ENCODE data around the gene TNFAIP6.
"Not testable (repeated sequence)": the region's sequence is repeated elsewhere in the genome, so short reads cannot be mapped to it uniquely, and the experiment has no call there.

TNFAIP6 gene

GRCh38 chr2:151361674-151362370 lies 4.4 kb downstream of the TNFAIP6 start:
- DNase-seq, result no peak

GRCh38 chr2:151363709-151364108 lies 6.3 kb downstream of the TNFAIP6 start:
- no peak for DNase-seq

- DNase-seq, result no peak
Measured at GRCh38 chr2:151367571-151367970, 10.2 kb downstream of the TNFAIP6 start.

DNA sequence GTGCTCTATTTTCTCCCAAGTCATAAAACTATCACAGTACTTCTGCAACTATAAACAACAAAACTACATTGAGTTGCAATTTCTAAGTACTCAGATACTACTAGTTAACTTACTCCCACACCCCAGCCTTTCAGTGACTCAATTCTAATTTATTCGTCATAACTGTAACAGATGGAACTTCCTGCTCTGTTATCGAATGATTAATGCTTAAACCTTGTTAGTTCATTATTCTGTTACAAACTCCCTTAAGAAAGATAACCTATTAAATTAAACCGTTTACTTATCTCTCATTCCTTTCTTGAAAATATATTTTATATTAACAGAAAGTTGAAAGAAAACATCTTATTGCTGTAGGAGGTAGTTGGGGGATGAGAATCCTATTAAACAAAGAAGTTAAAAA lies 17.0 kb downstream of the TNFAIP6 start:
- no peak for DNase-seq

- DNase-seq, result no peak
Measured at GRCh38 chr2:151379169-151379568, 21.8 kb downstream of the TNFAIP6 start.

DNA sequence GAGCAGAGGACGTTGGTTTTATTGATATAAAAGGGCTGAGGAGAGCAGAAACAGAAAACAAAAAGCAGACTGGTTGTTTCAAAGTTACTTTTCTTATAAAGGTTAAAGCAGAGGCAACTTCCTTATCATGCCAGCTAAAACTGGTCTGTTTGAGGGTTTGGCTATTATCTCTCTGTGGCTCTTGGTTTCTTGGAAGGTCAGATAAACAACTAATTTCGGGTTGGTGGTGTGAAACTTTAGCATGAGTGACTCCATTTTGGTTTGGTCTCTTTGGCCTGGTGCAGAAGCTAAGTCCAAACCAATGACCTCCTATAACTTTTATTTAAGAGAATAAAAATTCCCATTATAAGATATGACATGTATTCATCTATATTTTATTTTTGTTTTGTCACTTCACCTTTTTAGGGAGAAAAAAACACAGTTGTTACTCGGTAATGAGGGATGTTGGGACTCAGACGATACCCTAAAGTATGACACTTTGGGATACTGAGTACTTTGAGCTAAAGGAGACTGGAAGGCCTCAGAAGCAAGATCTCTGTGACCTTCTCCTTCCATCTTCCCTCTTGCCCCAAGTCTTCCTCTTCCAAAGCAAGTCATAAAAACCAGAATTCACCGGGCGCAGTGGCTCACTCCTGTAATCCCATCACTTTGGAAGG lies 23.3 kb downstream of the TNFAIP6 start:
- no peak for DNase-seq

GRCh38 chr2:151381266-151381665 lies 23.9 kb downstream of the TNFAIP6 start:
- no peak for DNase-seq

- DNase-seq, result no peak
Measured at GRCh38 chr2:151388011-151388410, 30.6 kb downstream of the TNFAIP6 start.

GRCh38 chr2:151391436-151391835 lies 34.0 kb downstream of the TNFAIP6 start:
- DNase-seq, result no peak

GRCh38 chr2:151394509-151394908 lies 37.1 kb downstream of the TNFAIP6 start:
- DNase-seq, result no peak

DNA sequence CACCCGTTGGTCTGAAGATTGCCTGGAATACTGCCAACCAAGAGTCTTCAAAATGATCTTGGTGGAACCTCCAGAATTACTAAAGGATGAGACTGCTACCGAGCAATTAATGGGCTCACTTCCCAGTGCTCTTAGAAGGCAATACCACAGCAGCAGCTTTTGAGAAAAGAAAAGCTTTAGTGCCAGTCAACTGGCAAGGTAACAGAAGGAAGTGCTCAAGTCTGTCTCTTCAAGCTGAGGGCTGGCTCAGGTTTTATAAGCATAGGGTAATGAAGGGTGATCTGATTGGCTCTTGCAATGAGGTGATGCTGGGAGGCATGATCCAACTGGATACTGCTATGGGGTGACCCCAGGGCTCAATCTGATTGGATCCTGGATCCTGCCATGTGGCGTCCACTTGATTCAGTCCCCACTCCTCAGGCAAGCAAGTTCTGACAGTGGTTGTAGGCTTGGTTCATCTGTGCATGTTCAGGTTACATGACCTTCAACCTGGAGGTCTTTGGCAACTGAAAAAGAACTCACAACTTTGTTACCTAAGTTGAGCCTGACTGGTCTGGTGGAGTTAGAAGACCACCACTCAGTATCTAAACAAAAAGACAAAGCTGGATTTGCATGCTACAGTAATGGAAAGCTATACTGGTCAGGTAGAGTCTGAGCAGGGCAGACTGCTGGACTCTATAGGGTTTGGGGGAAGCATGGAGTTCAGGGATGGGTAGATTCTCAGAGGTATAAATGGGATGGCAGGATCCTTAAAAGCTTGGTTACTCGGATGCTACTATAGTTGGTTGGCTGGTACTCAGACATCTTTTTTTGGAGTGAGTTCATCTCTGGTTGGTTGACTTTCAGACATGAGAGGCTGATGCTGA lies 38.4 kb downstream of the TNFAIP6 start:
- DNase-seq, result no peak

DNA sequence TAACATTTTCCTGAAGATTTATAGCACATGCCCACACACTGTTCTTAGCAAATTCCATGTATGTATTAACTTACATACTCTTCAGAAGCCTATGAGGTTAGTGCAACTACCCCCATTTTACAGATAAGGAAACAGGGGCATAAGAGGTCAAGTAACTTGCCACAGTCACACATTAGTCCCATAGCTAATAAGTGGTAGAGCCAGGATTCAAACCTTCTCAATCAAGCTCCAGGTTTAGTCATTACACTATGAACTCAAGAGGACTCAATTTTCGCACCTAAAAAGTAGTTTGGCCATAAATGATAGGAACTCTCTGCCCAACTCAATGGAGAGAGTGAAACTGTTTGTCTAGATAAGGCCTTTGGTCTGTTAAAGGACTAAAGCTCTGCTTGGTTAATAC lies 42.6 kb downstream of the TNFAIP6 start:
- no peak for DNase-seq

GRCh38 chr2:151401149-151401548 lies 43.8 kb downstream of the TNFAIP6 start:
- no peak for DNase-seq

- no peak for DNase-seq
Measured at GRCh38 chr2:151403914-151404313, 46.5 kb downstream of the TNFAIP6 start.

DNA sequence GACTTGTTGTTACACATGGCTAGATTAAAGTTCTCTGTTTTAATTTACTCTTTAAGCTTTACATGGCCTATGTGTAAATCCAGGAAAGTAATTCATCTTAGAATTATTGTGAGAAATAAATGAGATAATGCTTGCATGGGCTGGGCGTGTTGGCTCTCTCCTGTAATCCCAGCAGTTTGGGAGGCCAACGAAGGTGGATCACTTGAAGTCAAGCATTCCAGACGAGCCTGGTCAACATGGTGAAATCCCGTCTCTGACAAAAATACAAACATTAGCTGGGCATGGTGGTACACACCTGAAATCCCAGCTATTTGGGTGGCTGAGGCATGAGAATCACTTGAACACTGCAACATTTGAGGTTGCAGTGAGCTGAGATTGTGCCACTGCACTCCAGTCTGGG lies 48.0 kb downstream of the TNFAIP6 start:
- no peak for DNase-seq

GRCh38 chr2:151407281-151407680 lies 49.9 kb downstream of the TNFAIP6 start:
- DNase-seq, result no peak

- no peak for DNase-seq
Measured at GRCh38 chr2:151408788-151409600, 51.6 kb downstream of the TNFAIP6 start.

GRCh38 chr2:151409601-151410484 lies 52.5 kb downstream of the TNFAIP6 start, which contains the start of gene RIF1:
Gene RIF1 (plus strand): TSS chr2:151409902. CDS start chr2:151410424, 522 bp downstream.
- peak; percentile 77 for DNase-seq

DNA sequence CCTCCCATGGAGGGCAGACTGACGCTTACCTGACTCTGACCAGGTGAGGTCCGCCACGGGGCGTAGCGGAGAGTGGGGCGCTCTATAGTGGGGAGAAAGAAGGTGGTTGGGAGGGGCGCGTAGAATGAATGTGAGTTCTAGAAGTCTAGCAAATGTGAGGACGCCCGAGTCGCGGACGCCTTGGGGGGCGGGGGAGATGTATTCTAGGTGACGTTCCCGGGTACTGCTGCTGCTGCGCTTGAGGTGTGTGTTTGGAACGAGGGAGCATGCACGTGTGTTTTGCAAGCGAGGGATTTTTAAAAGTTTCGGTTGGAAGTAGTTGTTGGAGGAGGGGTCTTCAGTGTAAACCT lies 53.1 kb downstream of the TNFAIP6 start:
- DNase-seq, result peak; percentile 46

GRCh38 chr2:151417650-151418049 lies 60.3 kb downstream of the TNFAIP6 start:
- no peak for DNase-seq

- not testable (repeated sequence) for DNase-seq
Measured at GRCh38 chr2:151421681-151422080, 64.3 kb downstream of the TNFAIP6 start.
